Measurements from ENCODE around the gene RSPO3. TPM values are rescaled to one million over a fixed set of nuclear protein-coding genes. Genes with fewer than 3 reads are reported as not detected.

Gene RSPO3
- total RNA-seq, 1 donor from 2014 or later, result 0.22 TPM

GRCh38 chr6:127117979-127118297 lies 533 bp upstream of the RSPO3 start:
- no peak for TF ChIP-seq CTCF (IDR thresholded peaks at IDR 0.05)
- no peak for DNase-seq (ENCODE audit: low spot score)
- peaks cover 58% of the 10 kb centered on the region for H3K27me3 Mint-ChIP-seq (ENCODE audit: low read depth)
- H3K36me3 Mint-ChIP-seq (ENCODE audit: low read depth), result no peaks in the 10 kb centered on the region
- no peaks in the 10 kb centered on the region for H3K9me3 Mint-ChIP-seq (ENCODE audit: low read depth)
- H3K27ac Mint-ChIP-seq (ENCODE audit: unreplicated experiment), result no peak overlapping the region
- peak overlapping the region; percentile 69 for H3K4me3 Mint-ChIP-seq (ENCODE audit: unreplicated experiment)
- peaks cover 19% of the 10 kb centered on the region for H3K4me1 Mint-ChIP-seq (ENCODE audit: low read depth)

GRCh38 chr6:127119102-127120022 lies 891 bp downstream of the RSPO3 start:
- peak; percentile 89 for DNase-seq (ENCODE audit: low spot score)
- Mint-ChIP-seq H3K4me3 (ENCODE audit: unreplicated experiment) (peak overlapping the region; percentile 77), H3K27me3 (ENCODE audit: low read depth) (peaks cover 55% of the 10 kb centered on the region)

GRCh38 chr6:127120023-127120786 lies 1.7 kb downstream of the RSPO3 start:
- Mint-ChIP-seq H3K36me3 (ENCODE audit: low read depth) (no peaks in the 10 kb centered on the region), H3K27me3 (ENCODE audit: low read depth) (peaks cover 51% of the 10 kb centered on the region), H3K27ac (ENCODE audit: unreplicated experiment) (no peak overlapping the region), H3K9me3 (ENCODE audit: low read depth) (no peaks in the 10 kb centered on the region), H3K4me3 (ENCODE audit: unreplicated experiment) (peak overlapping the region; percentile 77), H3K4me1 (ENCODE audit: low read depth) (peaks cover 25% of the 10 kb centered on the region)
- no peak for TF ChIP-seq CTCF (IDR thresholded peaks at IDR 0.05)
- DNase-seq (ENCODE audit: low spot score), result peak; percentile 92

More at GRCh38 chr6:127119102-127120022, 891 bp downstream of the RSPO3 start:
- no peak for TF ChIP-seq CTCF (IDR thresholded peaks at IDR 0.05)
- no peak overlapping the region for H3K27ac Mint-ChIP-seq (ENCODE audit: unreplicated experiment)
- no peaks in the 10 kb centered on the region for H3K9me3 Mint-ChIP-seq (ENCODE audit: low read depth)
- peaks cover 23% of the 10 kb centered on the region for H3K4me1 Mint-ChIP-seq (ENCODE audit: low read depth)
- H3K36me3 Mint-ChIP-seq (ENCODE audit: low read depth), result no peaks in the 10 kb centered on the region

DNA sequence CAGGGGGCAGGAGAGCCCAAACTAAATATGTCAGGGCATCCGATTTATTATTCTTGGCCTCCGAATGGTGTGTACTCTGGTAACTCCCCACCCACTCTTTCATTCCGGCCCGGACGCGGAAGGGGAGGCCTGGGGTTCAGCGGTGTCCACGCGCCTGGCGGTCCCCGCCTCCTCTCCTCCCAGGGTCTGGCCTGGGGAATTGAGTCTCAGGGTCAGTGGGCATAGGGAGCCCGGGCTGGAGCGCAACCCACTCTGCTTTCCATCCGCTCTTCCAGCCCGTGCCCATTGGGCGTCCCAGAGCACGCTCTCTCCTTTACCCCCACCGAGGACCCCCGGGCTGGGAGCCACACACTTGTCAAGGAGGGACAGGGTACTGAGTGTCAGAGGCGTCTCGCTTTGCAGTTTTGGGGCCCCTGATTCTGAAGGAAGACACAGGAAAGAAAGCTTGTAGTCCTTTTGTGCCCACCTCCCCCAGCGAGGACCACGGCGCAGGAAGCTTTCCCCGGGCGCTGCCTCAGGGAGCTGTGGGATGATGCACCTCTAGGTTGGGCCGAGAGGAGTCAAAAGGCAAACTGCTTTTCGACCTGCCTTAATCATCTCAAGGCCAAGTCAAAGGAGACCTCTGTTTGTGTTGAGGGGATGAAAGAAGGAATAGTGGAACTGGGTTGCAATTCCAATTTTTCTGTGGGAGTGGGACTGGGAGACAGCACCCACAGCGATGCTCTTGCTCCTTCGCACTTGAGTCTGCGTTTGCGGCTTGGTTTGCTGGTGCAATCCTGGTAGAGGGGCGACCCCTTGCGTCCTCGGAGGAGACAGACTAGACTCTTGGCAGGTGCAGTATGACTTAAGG lies 2.5 kb downstream of the RSPO3 start:
- DNase-seq (ENCODE audit: low spot score), result no peak
- Mint-ChIP-seq H3K4me3 (ENCODE audit: unreplicated experiment) (peak overlapping the region; percentile 22), H3K9me3 (ENCODE audit: low read depth) (no peaks in the 10 kb centered on the region), H3K27ac (ENCODE audit: unreplicated experiment) (no peak overlapping the region), H3K27me3 (ENCODE audit: low read depth) (peaks cover 48% of the 10 kb centered on the region), H3K36me3 (ENCODE audit: low read depth) (no peaks in the 10 kb centered on the region), H3K4me1 (ENCODE audit: low read depth) (peaks cover 25% of the 10 kb centered on the region)
- TF ChIP-seq CTCF (IDR thresholded peaks at IDR 0.05), result peak; percentile 88

DNA sequence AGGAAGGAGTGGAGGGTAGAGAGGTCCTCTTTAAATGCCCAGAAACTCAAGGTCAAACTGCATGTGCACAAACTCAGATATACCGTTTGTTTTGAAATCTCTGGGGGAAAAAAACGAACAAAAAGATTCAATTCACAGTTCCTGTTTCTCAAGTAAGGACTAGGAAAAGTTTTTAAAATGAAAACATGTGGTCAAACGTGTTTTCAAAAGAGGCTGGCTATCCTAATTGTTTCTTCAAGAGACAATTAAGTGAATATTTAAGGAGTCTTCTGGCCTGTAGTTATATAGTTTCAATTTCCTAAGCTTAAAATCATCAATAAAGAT lies 3.1 kb downstream of the RSPO3 start:
- Mint-ChIP-seq H3K9me3 (ENCODE audit: low read depth) (no peaks in the 10 kb centered on the region), H3K4me3 (ENCODE audit: unreplicated experiment) (no peak overlapping the region), H3K4me1 (ENCODE audit: low read depth) (peaks cover 25% of the 10 kb centered on the region), H3K36me3 (ENCODE audit: low read depth) (no peaks in the 10 kb centered on the region), H3K27ac (ENCODE audit: unreplicated experiment) (no peak overlapping the region), H3K27me3 (ENCODE audit: low read depth) (peaks cover 45% of the 10 kb centered on the region)
- DNase-seq (ENCODE audit: low spot score), result no peak
- peak; percentile 52 for TF ChIP-seq CTCF (IDR thresholded peaks at IDR 0.05)

All from chondrocyte (in vitro differentiated cells).